ENCODE measurements around the gene CHIT1.

CHIT1 gene

GRCh38 chr1:203228670-203229069 lies 803 bp downstream of the CHIT1 start:
- no peak overlapping the region for H3K14ac ChIP-seq (ENCODE audit: low read length)
- no peak overlapping the region for H2BK5ac ChIP-seq (ENCODE audit: low read depth, low read length, poor library complexity)
- H3K79me1 ChIP-seq (ENCODE audit: low read length): no peaks in the 10 kb centered on the region
- no peak overlapping the region for H3K4me2 ChIP-seq (ENCODE audit: low read length)
- peaks cover 6% of the 10 kb centered on the region for H3K9me3 ChIP-seq (ENCODE audit: insufficient read depth, low read depth, low read length)
- H3K4ac ChIP-seq (ENCODE audit: low read depth, low read length): no peak overlapping the region
- H2BK12ac ChIP-seq (ENCODE audit: low read length): no peak overlapping the region
- peaks cover 0 to 2% of the 10 kb centered on the region in 2 experiments for H3K4me1 ChIP-seq (ENCODE audit: control insufficient read depth in 1 of 2, insufficient read depth in 2 of 2, low read length in 2 of 2)
- H4K12ac ChIP-seq (ENCODE audit: low read depth, low read length): no peak overlapping the region
- H3K27me3 ChIP-seq (ENCODE audit: insufficient read depth, low read length): no peaks in the 10 kb centered on the region
- H3K79me2 ChIP-seq (ENCODE audit: control insufficient read depth, insufficient read depth, low read length, poor library complexity): no peaks in the 10 kb centered on the region
- H3K27ac ChIP-seq (ENCODE audit: low read depth, low read length): no peak overlapping the region
- no peak overlapping the region for H3K4me3 ChIP-seq (ENCODE audit: low read depth, low read length)
- H3K23ac ChIP-seq (ENCODE audit: low read length): no peak overlapping the region
- DNase-seq: no peak
- no peak overlapping the region for H3K18ac ChIP-seq (ENCODE audit: low read length)
- H2AFZ ChIP-seq (ENCODE audit: insufficient read depth, low read length, poor library complexity): no peak overlapping the region
- H4K8ac ChIP-seq (ENCODE audit: low read depth, low read length): no peak overlapping the region
- WGBS (ENCODE audit: extremely low coverage, insufficient coverage, insufficient read length): no CpG with 5 or more reads among the region's 4 CpGs
- H3K9ac ChIP-seq (ENCODE audit: low read length): no peak overlapping the region
- H3K36me3 ChIP-seq (ENCODE audit: control insufficient read depth in 1 of 2, insufficient read depth in 2 of 2, low read length in 2 of 2): no peaks in the 10 kb centered on the region
- no peak overlapping the region for H4K91ac ChIP-seq (ENCODE audit: low read depth, low read length)
- no peak overlapping the region for H2AK5ac ChIP-seq (ENCODE audit: low read length)
- H2BK120ac ChIP-seq (ENCODE audit: insufficient read depth, low read length, poor library complexity): no peak overlapping the region

- Histone ChIP-seq H3K4me1 (ENCODE audit: control insufficient read depth in 1 of 2, insufficient read depth in 2 of 2, low read length in 2 of 2) (peaks cover 0 to 2% of the 10 kb centered on the region in 2 experiments), H2BK120ac (ENCODE audit: insufficient read depth, low read length, poor library complexity) (no peak overlapping the region), H4K8ac (ENCODE audit: low read depth, low read length) (no peak overlapping the region), H3K27me3 (ENCODE audit: insufficient read depth, low read length) (no peaks in the 10 kb centered on the region), H4K91ac (ENCODE audit: low read depth, low read length) (no peak overlapping the region), H2BK5ac (ENCODE audit: low read depth, low read length, poor library complexity) (no peak overlapping the region), H3K27ac (ENCODE audit: low read depth, low read length) (no peak overlapping the region), H3K4me2 (ENCODE audit: low read length) (no peak overlapping the region), H3K9ac (ENCODE audit: low read length) (no peak overlapping the region), H3K36me3 (ENCODE audit: control insufficient read depth in 1 of 2, insufficient read depth in 2 of 2, low read length in 2 of 2) (no peaks in the 10 kb centered on the region), H3K23ac (ENCODE audit: low read length) (no peak overlapping the region), H4K12ac (ENCODE audit: low read depth, low read length) (no peak overlapping the region), H2AFZ (ENCODE audit: insufficient read depth, low read length, poor library complexity) (no peak overlapping the region), H3K4me3 (ENCODE audit: low read depth, low read length) (no peak overlapping the region), H2BK12ac (ENCODE audit: low read length) (no peak overlapping the region), H3K4ac (ENCODE audit: low read depth, low read length) (no peak overlapping the region), H3K79me1 (ENCODE audit: low read length) (no peaks in the 10 kb centered on the region), H3K14ac (ENCODE audit: low read length) (no peak overlapping the region), H3K9me3 (ENCODE audit: insufficient read depth, low read depth, low read length) (peaks cover 7% of the 10 kb centered on the region), H3K18ac (ENCODE audit: low read length) (no peak overlapping the region), H3K79me2 (ENCODE audit: control insufficient read depth, insufficient read depth, low read length, poor library complexity) (no peaks in the 10 kb centered on the region), H2AK5ac (ENCODE audit: low read length) (no peak overlapping the region)
- WGBS (ENCODE audit: extremely low coverage, insufficient coverage, insufficient read length): no CpG with 5 or more reads among the region's 9 CpGs
- DNase-seq: no peak
Observed at GRCh38 chr1:203227371-203228083, 1.9 kb downstream of the CHIT1 start.

GRCh38 chr1:203225071-203225470 lies 4.4 kb downstream of the CHIT1 start:
- Histone ChIP-seq H3K14ac (ENCODE audit: low read length) (no peak overlapping the region), H3K9ac (ENCODE audit: low read length) (no peak overlapping the region), H3K4me2 (ENCODE audit: low read length) (no peak overlapping the region), H3K4me1 (ENCODE audit: control insufficient read depth in 1 of 2, insufficient read depth in 2 of 2, low read length in 2 of 2) (peaks cover 0 to 2% of the 10 kb centered on the region in 2 experiments), H3K4me3 (ENCODE audit: low read depth, low read length) (no peak overlapping the region), H3K27me3 (ENCODE audit: insufficient read depth, low read length) (no peaks in the 10 kb centered on the region), H3K36me3 (ENCODE audit: control insufficient read depth in 1 of 2, insufficient read depth in 2 of 2, low read length in 2 of 2) (no peaks in the 10 kb centered on the region), H2AK5ac (ENCODE audit: low read length) (no peak overlapping the region), H2AFZ (ENCODE audit: insufficient read depth, low read length, poor library complexity) (no peak overlapping the region), H4K12ac (ENCODE audit: low read depth, low read length) (no peak overlapping the region), H3K23ac (ENCODE audit: low read length) (no peak overlapping the region), H3K79me1 (ENCODE audit: low read length) (no peaks in the 10 kb centered on the region), H3K79me2 (ENCODE audit: control insufficient read depth, insufficient read depth, low read length, poor library complexity) (no peaks in the 10 kb centered on the region), H3K4ac (ENCODE audit: low read depth, low read length) (no peak overlapping the region), H3K27ac (ENCODE audit: low read depth, low read length) (no peak overlapping the region), H2BK120ac (ENCODE audit: insufficient read depth, low read length, poor library complexity) (no peak overlapping the region), H3K9me3 (ENCODE audit: insufficient read depth, low read depth, low read length) (peaks cover 4% of the 10 kb centered on the region), H4K91ac (ENCODE audit: low read depth, low read length) (no peak overlapping the region), H2BK5ac (ENCODE audit: low read depth, low read length, poor library complexity) (no peak overlapping the region), H2BK12ac (ENCODE audit: low read length) (no peak overlapping the region), H4K8ac (ENCODE audit: low read depth, low read length) (no peak overlapping the region), H3K18ac (ENCODE audit: low read length) (no peak overlapping the region)
- no peak for DNase-seq
- WGBS (ENCODE audit: extremely low coverage, insufficient coverage, insufficient read length): no CpG with 5 or more reads among the region's 4 CpGs

GRCh38 chr1:203223012-203223775 lies 6.3 kb downstream of the CHIT1 start:
- Histone ChIP-seq H2BK12ac (ENCODE audit: low read length) (no peak overlapping the region), H2AK5ac (ENCODE audit: low read length) (no peak overlapping the region), H4K91ac (ENCODE audit: low read depth, low read length) (no peak overlapping the region), H3K36me3 (ENCODE audit: control insufficient read depth in 1 of 2, insufficient read depth in 2 of 2, low read length in 2 of 2) (no peaks in the 10 kb centered on the region), H3K4me2 (ENCODE audit: low read length) (no peak overlapping the region), H3K79me1 (ENCODE audit: low read length) (no peaks in the 10 kb centered on the region), H3K4me1 (ENCODE audit: control insufficient read depth in 1 of 2, insufficient read depth in 2 of 2, low read length in 2 of 2) (no peaks in the 10 kb centered on the region), H3K9me3 (ENCODE audit: insufficient read depth, low read depth, low read length) (peaks cover 4% of the 10 kb centered on the region), H3K79me2 (ENCODE audit: control insufficient read depth, insufficient read depth, low read length, poor library complexity) (no peaks in the 10 kb centered on the region), H3K27me3 (ENCODE audit: insufficient read depth, low read length) (no peaks in the 10 kb centered on the region), H3K9ac (ENCODE audit: low read length) (no peak overlapping the region), H3K4me3 (ENCODE audit: low read depth, low read length) (no peak overlapping the region), H3K14ac (ENCODE audit: low read length) (no peak overlapping the region), H3K23ac (ENCODE audit: low read length) (no peak overlapping the region), H2BK120ac (ENCODE audit: insufficient read depth, low read length, poor library complexity) (no peak overlapping the region), H2BK5ac (ENCODE audit: low read depth, low read length, poor library complexity) (no peak overlapping the region), H3K27ac (ENCODE audit: low read depth, low read length) (no peak overlapping the region), H2AFZ (ENCODE audit: insufficient read depth, low read length, poor library complexity) (no peak overlapping the region), H3K18ac (ENCODE audit: low read length) (no peak overlapping the region), H3K4ac (ENCODE audit: low read depth, low read length) (no peak overlapping the region), H4K8ac (ENCODE audit: low read depth, low read length) (no peak overlapping the region), H4K12ac (ENCODE audit: low read depth, low read length) (no peak overlapping the region)
- DNase-seq: no peak
- no CpG with 5 or more reads among the region's 18 CpGs for WGBS (ENCODE audit: extremely low coverage, insufficient coverage, insufficient read length)
